ENCODE measurements around the gene RAD52. TPM values are rescaled to one million over a fixed set of nuclear protein-coding genes. Genes with fewer than 3 reads are reported as not detected.
A peak's percentile ranks its signal among the peaks of the same experiment; 100 is the strongest.

RAD52 gene
- total RNA-seq, 1 donor from 2014 or later = 15.7 TPM

GRCh38 chr12:916240-916639, 33.3 kb downstream of the RAD52 start:
- Mint-ChIP-seq H3K27ac (peak overlapping the region; percentile 86), H3K4me1 (peaks cover 16% of the 10 kb centered on the region), H3K4me3 (peak overlapping the region; percentile 69), H3K27me3 (no peaks in the 10 kb centered on the region), H3K9me3 (no peaks in the 10 kb centered on the region), H3K36me3 (ENCODE audit: low read depth) (peaks cover 62% of the 10 kb centered on the region)
- intact Hi-C loops (cut with micrococcal nuclease) = no loop called here
- peak; percentile 70 for DNase-seq

DNA sequence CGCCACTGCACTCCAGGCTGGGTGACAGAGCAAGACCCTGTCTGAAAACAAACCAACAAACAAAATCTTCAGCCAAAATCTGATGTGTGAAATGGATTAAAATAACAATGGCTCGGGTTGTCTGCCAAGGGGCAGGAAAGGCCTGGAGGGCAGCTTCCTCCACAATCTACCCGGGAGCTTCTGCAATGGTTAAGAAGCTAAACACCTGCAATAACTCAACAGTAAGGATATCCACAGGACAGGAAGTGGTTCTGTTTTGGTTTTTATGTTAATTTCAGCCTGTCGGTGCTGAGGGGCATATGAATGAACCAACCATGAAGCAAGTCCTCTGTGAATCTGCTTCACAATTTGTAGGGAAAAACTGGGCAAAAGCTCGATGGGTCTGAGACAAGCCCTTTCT, 34.4 kb downstream of the RAD52 start:
- H3K27me3 Mint-ChIP-seq = no peaks in the 10 kb centered on the region
- H3K27ac Mint-ChIP-seq = peak overlapping the region; percentile 71
- intact Hi-C loops (cut with micrococcal nuclease) = no loop called here
- peak; percentile 61 for DNase-seq
- H3K36me3 Mint-ChIP-seq (ENCODE audit: low read depth) = peaks cover 58% of the 10 kb centered on the region
- H3K9me3 Mint-ChIP-seq = no peaks in the 10 kb centered on the region
- peaks cover 16% of the 10 kb centered on the region for H3K4me1 Mint-ChIP-seq
- no peak overlapping the region for H3K4me3 Mint-ChIP-seq

GRCh38 chr12:913919-914698, 35.4 kb downstream of the RAD52 start:
- H3K36me3 Mint-ChIP-seq (ENCODE audit: low read depth) = peaks cover 63% of the 10 kb centered on the region
- no peak overlapping the region for H3K27ac Mint-ChIP-seq
- H3K4me1 Mint-ChIP-seq = peaks cover 16% of the 10 kb centered on the region
- no peak for DNase-seq
- intact Hi-C loops (cut with micrococcal nuclease) = no loop called here
- no peaks in the 10 kb centered on the region for H3K9me3 Mint-ChIP-seq
- no peak overlapping the region for H3K4me3 Mint-ChIP-seq
- no peaks in the 10 kb centered on the region for H3K27me3 Mint-ChIP-seq

DNA sequence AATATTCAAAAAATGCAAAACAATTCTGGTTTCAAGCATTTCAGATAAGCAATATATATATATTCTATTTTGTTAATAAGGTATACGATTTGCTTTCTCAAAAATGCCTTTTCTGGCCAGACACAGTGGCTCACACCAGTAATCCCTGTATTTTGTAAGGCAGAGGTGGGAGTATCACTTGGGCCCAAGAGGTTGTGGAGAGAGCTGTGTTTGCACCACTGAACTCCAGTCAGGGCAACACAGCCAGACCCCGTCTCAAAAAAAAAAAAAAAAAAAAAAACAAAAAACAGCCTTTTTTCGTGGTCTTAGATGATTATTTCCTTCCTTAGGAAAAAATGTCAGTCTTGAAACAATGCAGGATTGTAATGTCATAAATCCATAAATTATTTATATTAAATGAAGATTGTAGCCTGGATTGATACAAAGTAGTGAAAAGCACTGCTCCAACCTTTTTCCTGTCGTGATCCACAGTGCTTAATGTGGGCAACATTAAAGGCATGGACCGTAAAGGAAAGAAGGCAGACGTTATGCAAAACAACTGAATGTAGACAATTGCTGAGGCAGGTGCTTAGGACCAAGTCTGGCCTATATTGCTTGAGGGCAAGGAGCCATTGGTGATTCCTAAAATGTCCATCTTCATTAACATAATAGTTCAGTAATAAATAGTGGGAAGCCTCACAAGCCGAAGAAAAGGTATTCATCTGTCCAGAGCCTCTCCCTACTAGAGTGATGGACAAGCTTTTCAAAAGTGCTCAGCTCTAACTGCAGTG, 36.8 kb downstream of the RAD52 start:
- Mint-ChIP-seq H3K9me3 (no peaks in the 10 kb centered on the region), H3K4me3 (no peak overlapping the region), H3K4me1 (peaks cover 16% of the 10 kb centered on the region), H3K27me3 (no peaks in the 10 kb centered on the region), H3K36me3 (ENCODE audit: low read depth) (peaks cover 63% of the 10 kb centered on the region), H3K27ac (no peak overlapping the region)
- intact Hi-C loops (cut with micrococcal nuclease) = no loop called here
- no peak for DNase-seq

DNA sequence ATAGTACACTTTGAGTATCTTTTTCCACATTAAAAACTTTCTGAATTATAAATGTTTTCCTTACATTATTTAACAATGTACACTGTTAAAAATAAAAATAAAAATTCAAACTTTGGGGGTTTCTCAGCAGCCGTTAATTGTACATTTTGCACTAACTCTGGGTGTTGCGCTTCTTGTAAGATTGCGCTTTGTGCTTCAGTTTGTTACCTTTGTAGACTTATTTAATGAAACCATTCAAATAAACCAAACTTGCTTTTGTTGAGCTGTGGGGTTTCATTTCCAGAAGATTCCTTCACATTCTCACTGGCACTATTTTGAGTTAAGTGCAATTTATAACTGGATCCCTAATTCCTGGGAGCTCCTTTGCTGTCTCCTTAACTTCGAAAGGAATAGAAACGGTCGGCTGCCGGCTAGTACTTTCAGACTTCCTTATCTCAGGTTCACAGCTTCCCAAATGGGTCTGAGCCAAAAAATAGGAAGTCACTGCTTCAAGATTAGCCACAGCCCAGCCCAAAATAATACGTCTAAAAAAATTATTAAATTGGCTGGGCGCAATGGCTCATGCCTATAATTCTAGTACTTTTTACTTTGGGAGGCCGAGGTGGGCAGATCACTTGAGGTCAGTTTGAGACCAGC, 38.2 kb downstream of the RAD52 start:
- peaks cover 16% of the 10 kb centered on the region for H3K4me1 Mint-ChIP-seq
- no peaks in the 10 kb centered on the region for H3K27me3 Mint-ChIP-seq
- no peak overlapping the region for H3K4me3 Mint-ChIP-seq
- intact Hi-C loops (cut with micrococcal nuclease) = no loop called here
- no peaks in the 10 kb centered on the region for H3K9me3 Mint-ChIP-seq
- DNase-seq = no peak
- no peak overlapping the region for H3K27ac Mint-ChIP-seq
- H3K36me3 Mint-ChIP-seq (ENCODE audit: low read depth) = peaks cover 62% of the 10 kb centered on the region

- intact Hi-C loops (cut with micrococcal nuclease) = no loop called here
- DNase-seq = no peak
- no peaks in the 10 kb centered on the region for H3K27me3 Mint-ChIP-seq
- H3K4me3 Mint-ChIP-seq = no peak overlapping the region
- peaks cover 20% of the 10 kb centered on the region for H3K4me1 Mint-ChIP-seq
- peaks cover 64% of the 10 kb centered on the region for H3K36me3 Mint-ChIP-seq (ENCODE audit: low read depth)
- no peak overlapping the region for H3K27ac Mint-ChIP-seq
- no peaks in the 10 kb centered on the region for H3K9me3 Mint-ChIP-seq
Observed at GRCh38 chr12:910416-910815, 39.1 kb downstream of the RAD52 start.

- H3K27me3 Mint-ChIP-seq = no peaks in the 10 kb centered on the region
- no peaks in the 10 kb centered on the region for H3K9me3 Mint-ChIP-seq
- H3K4me1 Mint-ChIP-seq = peaks cover 19% of the 10 kb centered on the region
- intact Hi-C loops (cut with micrococcal nuclease) = no loop called here
- no peak for DNase-seq
- peak overlapping the region; percentile 45 for H3K27ac Mint-ChIP-seq
- no peak overlapping the region for H3K4me3 Mint-ChIP-seq
- H3K36me3 Mint-ChIP-seq (ENCODE audit: low read depth) = peaks cover 60% of the 10 kb centered on the region
Observed at GRCh38 chr12:909861-910260, 39.6 kb downstream of the RAD52 start.

GRCh38 chr12:907413-908185, 41.9 kb downstream of the RAD52 start:
- Mint-ChIP-seq H3K9me3 (no peaks in the 10 kb centered on the region), H3K27me3 (no peaks in the 10 kb centered on the region), H3K4me1 (peaks cover 27% of the 10 kb centered on the region), H3K36me3 (ENCODE audit: low read depth) (peaks cover 59% of the 10 kb centered on the region), H3K27ac (no peak overlapping the region), H3K4me3 (no peak overlapping the region)
- intact Hi-C loops (cut with micrococcal nuclease) = no loop called here
- no peak for DNase-seq

- peak overlapping the region; percentile 68 for H3K27ac Mint-ChIP-seq
- H3K27me3 Mint-ChIP-seq = no peaks in the 10 kb centered on the region
- H3K4me3 Mint-ChIP-seq = peak overlapping the region; percentile 1
- intact Hi-C loops (cut with micrococcal nuclease) = no loop called here
- H3K36me3 Mint-ChIP-seq (ENCODE audit: low read depth) = peaks cover 71% of the 10 kb centered on the region
- peaks cover 27% of the 10 kb centered on the region for H3K4me1 Mint-ChIP-seq
- DNase-seq = no peak
- no peaks in the 10 kb centered on the region for H3K9me3 Mint-ChIP-seq
Observed at GRCh38 chr12:906062-906585, 43.4 kb downstream of the RAD52 start.

DNA sequence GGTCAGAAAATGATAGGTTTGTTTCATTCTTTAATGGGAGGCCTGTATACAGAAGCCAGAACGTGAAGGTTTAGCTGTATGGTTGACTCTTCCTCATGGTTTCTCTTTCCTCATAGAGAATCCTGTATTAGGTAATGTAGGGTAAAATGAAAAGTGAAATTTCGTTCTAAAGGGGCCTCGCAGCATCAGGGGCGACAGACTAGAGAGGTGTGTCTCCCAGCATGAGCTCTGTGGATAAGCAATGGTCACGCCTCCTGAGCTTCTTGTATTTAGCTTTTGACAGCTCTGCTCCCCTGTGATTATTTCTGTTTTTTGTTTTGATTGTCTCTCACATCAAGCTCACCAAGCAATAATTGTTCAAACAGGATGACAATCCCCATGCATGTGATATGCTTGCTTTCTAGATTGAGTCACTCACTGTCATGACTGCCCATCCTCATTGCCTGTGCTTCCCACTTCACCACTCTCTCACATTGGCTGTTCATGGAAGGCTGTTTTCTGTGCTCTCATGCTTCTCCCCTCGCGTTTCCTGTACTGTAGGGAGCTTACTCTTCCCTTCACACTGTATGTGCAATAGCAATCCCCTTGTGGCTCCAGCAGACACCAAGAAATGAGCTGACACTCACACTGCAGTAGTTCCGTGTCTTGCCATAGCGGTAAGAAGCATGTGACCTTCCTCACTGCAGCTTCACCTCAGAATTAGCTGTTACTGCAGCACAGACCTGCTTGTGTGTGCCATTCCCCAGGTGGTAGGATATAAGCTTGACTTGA, 44.0 kb downstream of the RAD52 start:
- Mint-ChIP-seq H3K27ac (peak overlapping the region; percentile 68), H3K36me3 (ENCODE audit: low read depth) (peaks cover 75% of the 10 kb centered on the region), H3K27me3 (no peaks in the 10 kb centered on the region), H3K4me3 (peak overlapping the region; percentile 1), H3K4me1 (peaks cover 27% of the 10 kb centered on the region), H3K9me3 (no peaks in the 10 kb centered on the region)
- intact Hi-C loops (cut with micrococcal nuclease) = loop anchor here (1.0 kb wide), 1 partner anchor 44 kb away; the partner anchor contains the start of gene RAD52
- DNase-seq = peak; percentile 70

GRCh38 chr12:904010-904414, 45.5 kb downstream of the RAD52 start:
- no peak for DNase-seq
- Mint-ChIP-seq H3K4me1 (peaks cover 27% of the 10 kb centered on the region), H3K27me3 (no peaks in the 10 kb centered on the region), H3K9me3 (no peaks in the 10 kb centered on the region), H3K27ac (peak overlapping the region; percentile 38), H3K36me3 (ENCODE audit: low read depth) (peaks cover 73% of the 10 kb centered on the region), H3K4me3 (no peak overlapping the region)
- intact Hi-C loops (cut with micrococcal nuclease) = no loop called here

- DNase-seq = no peak
- Mint-ChIP-seq H3K27me3 (no peaks in the 10 kb centered on the region), H3K27ac (peak overlapping the region; percentile 14), H3K9me3 (no peaks in the 10 kb centered on the region), H3K4me3 (no peak overlapping the region), H3K36me3 (ENCODE audit: low read depth) (peaks cover 69% of the 10 kb centered on the region), H3K4me1 (peaks cover 27% of the 10 kb centered on the region)
- intact Hi-C loops (cut with micrococcal nuclease) = no loop called here
Observed at GRCh38 chr12:903055-903454, 46.4 kb downstream of the RAD52 start.

GRCh38 chr12:902581-902980, 46.9 kb downstream of the RAD52 start:
- Mint-ChIP-seq H3K9me3 (no peaks in the 10 kb centered on the region), H3K27me3 (no peaks in the 10 kb centered on the region), H3K4me3 (no peak overlapping the region), H3K4me1 (peaks cover 27% of the 10 kb centered on the region), H3K27ac (no peak overlapping the region), H3K36me3 (ENCODE audit: low read depth) (peaks cover 69% of the 10 kb centered on the region)
- no peak for DNase-seq
- intact Hi-C loops (cut with micrococcal nuclease) = no loop called here

All from activated CD4-positive, alpha-beta T cell treated with anti-CD3 and anti-CD28 coated beads, Interleukin-2, amount 10 ng/mL, durations not matched to agents 24 days and 14 days (primary cell).